Effector memory CD8-positive, alpha-beta T cell (primary cell): ENCODE results near the gene KCNA5.

Experiments used
- ATAC-seq: fragments of 150-1000 bp; cut with Tn5 transposase; replicated peaks from 2 replicates; pipeline ENCODE4 v1.10.0; 2021; ENCODE audit warnings: mild to moderate bottlenecking, moderate library complexity
- DNase-seq, 3 experiments: peaks; one replicate each; pipeline ENCODE4 v3.0.0; 2021
- H3K27ac Mint-ChIP-seq, 2 donors: one replicate each; pipeline ENCODE4 v1.8.0; 2022; ENCODE audit warnings: mild to moderate bottlenecking in 2 of 2, mixed read lengths in 2 of 2, moderate library complexity in 2 of 2
- H3K27me3 Mint-ChIP-seq, 2 donors: one replicate each; pipeline ENCODE4 v1.8.0; 2022; ENCODE audit warnings: mixed read lengths in 2 of 2
- H3K36me3 Mint-ChIP-seq: one replicate; pipeline ENCODE4 v1.8.0; 2022; ENCODE audit warnings: mild to moderate bottlenecking, moderate library complexity, mixed read lengths; ENCODE audit not compliant: insufficient read depth
- H3K4me1 Mint-ChIP-seq, 2 donors: one replicate each; pipeline ENCODE4 v1.8.0; 2022; ENCODE audit warnings: low read depth in 2 of 2, mixed read lengths in 2 of 2
- H3K4me3 Mint-ChIP-seq, 2 donors: one replicate each; pipeline ENCODE4 v1.8.0; 2022; ENCODE audit warnings: mild to moderate bottlenecking in 2 of 2, mixed read lengths in 2 of 2, moderate library complexity in 2 of 2
- H3K9me3 Mint-ChIP-seq, 2 donors: one replicate each; pipeline ENCODE4 v1.8.0; 2022; ENCODE audit warnings: mixed read lengths in 2 of 2

Gene KCNA5

DNA sequence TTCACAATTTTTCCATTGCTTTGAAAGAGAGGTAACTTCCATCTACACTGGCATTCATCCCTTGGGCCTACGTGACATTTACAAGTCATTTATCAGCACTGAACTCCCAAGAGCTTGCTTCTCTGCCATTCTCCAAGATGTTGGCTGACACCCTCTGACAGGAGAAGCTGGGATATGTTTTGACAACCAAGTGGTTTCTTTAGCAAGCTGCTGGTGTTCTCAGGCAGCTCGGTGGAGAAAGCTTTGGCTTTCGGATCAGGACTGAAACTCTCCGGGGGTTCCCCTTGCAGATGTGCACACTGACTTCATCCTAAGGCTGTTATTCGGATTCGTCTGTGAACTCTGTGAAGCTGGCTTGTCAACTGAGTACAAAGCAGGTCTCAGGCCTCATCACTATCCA lies 15.7 kb downstream of the KCNA5 start:
- H3K36me3 Mint-ChIP-seq, result no peaks in the 10 kb centered on the region
- ATAC-seq, result no peak
- no peak overlapping the region for H3K4me3 Mint-ChIP-seq
- H3K27ac Mint-ChIP-seq, result no peak overlapping the region
- no peaks in the 10 kb centered on the region for H3K9me3 Mint-ChIP-seq
- H3K4me1 Mint-ChIP-seq, result no peaks in the 10 kb centered on the region
- H3K27me3 Mint-ChIP-seq, result peaks cover 43 to 56% of the 10 kb centered on the region in 2 donors
- DNase-seq, result no peak

- no peak overlapping the region for H3K27ac Mint-ChIP-seq
- no peak for DNase-seq
- no peaks in the 10 kb centered on the region for H3K4me1 Mint-ChIP-seq
- H3K27me3 Mint-ChIP-seq, result peaks cover 43 to 59% of the 10 kb centered on the region in 2 donors
- no peaks in the 10 kb centered on the region for H3K36me3 Mint-ChIP-seq
- no peaks in the 10 kb centered on the region for H3K9me3 Mint-ChIP-seq
- ATAC-seq, result no peak
- H3K4me3 Mint-ChIP-seq, result no peak overlapping the region
Measured at GRCh38 chr12:5060958-5061357, 17.3 kb downstream of the KCNA5 start.

GRCh38 chr12:5063149-5063548 lies 19.5 kb downstream of the KCNA5 start:
- Mint-ChIP-seq H3K4me3 (no peak overlapping the region), H3K36me3 (no peaks in the 10 kb centered on the region), H3K27ac (no peak overlapping the region), H3K27me3 (peaks cover 38 to 56% of the 10 kb centered on the region in 2 donors), H3K4me1 (no peaks in the 10 kb centered on the region), H3K9me3 (no peaks in the 10 kb centered on the region)
- DNase-seq, result no peak
- no peak for ATAC-seq

- no peak for DNase-seq
- H3K4me1 Mint-ChIP-seq, result no peaks in the 10 kb centered on the region
- H3K9me3 Mint-ChIP-seq, result no peaks in the 10 kb centered on the region
- peaks cover 25 to 48% of the 10 kb centered on the region in 2 donors for H3K27me3 Mint-ChIP-seq
- H3K36me3 Mint-ChIP-seq, result peaks cover 2% of the 10 kb centered on the region
- no peak overlapping the region for H3K4me3 Mint-ChIP-seq
- H3K27ac Mint-ChIP-seq, result no peak overlapping the region
- no peak for ATAC-seq
Measured at GRCh38 chr12:5064913-5065490, 21.3 kb downstream of the KCNA5 start.

DNA sequence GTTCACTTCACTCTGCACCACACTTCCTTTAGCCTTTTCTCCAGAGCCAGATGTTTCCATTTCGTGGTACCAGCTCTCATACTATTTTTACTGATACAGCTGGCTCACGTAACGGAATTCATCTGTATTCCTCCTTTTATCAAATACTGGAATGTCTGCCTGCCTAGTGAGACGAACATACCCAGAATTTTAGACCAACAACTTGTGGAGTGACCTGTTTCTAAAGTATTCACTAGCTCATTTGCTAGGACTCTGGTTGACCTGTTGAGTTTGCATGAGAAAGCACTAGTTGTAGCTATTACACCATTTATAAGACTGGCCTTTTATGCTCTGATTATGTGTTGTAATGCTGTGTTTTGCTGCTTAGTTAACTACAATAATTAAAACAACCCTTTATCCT lies 22.6 kb downstream of the KCNA5 start:
- no peaks in the 10 kb centered on the region for H3K4me1 Mint-ChIP-seq
- no peak overlapping the region for H3K27ac Mint-ChIP-seq
- H3K9me3 Mint-ChIP-seq, result no peaks in the 10 kb centered on the region
- no peak overlapping the region for H3K4me3 Mint-ChIP-seq
- H3K36me3 Mint-ChIP-seq, result peaks cover 2% of the 10 kb centered on the region
- peaks cover 25 to 48% of the 10 kb centered on the region in 2 donors for H3K27me3 Mint-ChIP-seq
- ATAC-seq (no peak), DNase-seq (no peak)

GRCh38 chr12:5068126-5068525 lies 24.4 kb downstream of the KCNA5 start:
- Mint-ChIP-seq H3K36me3 (peaks cover 2% of the 10 kb centered on the region), H3K4me1 (no peaks in the 10 kb centered on the region), H3K9me3 (no peaks in the 10 kb centered on the region), H3K27me3 (peaks cover 31 to 63% of the 10 kb centered on the region in 2 donors), H3K27ac (no peak overlapping the region), H3K4me3 (no peak overlapping the region)
- ATAC-seq (no peak), DNase-seq (no peak)

DNA sequence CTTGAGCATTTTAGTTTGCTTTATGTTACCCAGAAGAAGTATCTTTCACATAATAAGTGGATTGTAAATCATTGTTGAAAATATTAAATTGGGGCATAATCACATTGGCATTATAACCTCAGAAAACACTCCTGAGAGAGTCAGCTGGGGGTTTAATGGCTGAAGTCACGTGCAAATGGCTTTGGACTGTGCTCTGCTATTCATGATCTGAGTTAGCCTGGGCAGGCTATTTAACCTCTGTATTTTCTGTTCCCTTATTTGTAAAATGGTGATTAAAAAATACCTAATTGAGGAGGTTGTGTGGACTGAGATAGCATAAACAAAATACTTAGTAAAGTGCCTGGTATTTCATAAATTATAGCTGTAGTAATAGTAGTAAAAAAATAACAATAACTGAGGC lies 24.9 kb downstream of the KCNA5 start:
- Mint-ChIP-seq H3K36me3 (peaks cover 2% of the 10 kb centered on the region), H3K27me3 (peaks cover 36 to 67% of the 10 kb centered on the region in 2 donors), H3K4me1 (no peaks in the 10 kb centered on the region), H3K27ac (no peak overlapping the region), H3K9me3 (no peaks in the 10 kb centered on the region), H3K4me3 (no peak overlapping the region)
- ATAC-seq, result no peak
- DNase-seq, result no peak

DNA sequence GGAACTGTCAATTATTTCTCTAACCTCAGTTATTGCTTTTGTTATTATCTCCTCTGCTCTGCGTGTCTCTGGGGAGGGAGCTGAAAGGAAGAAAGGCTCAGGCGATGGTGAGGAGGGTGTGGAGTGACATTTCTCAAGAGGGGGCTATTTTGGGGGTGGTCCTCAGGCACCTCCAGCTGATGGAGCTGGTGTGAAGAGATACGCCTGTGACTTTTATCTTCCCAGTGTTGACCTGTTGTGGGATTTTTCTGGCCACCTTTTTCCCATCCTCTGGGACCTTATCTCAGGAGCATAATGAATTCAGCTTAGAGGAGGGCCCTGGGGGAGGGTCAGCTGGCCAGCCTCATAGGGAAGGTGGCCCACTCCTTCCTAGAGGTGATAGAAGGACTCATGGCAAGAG lies 26.4 kb downstream of the KCNA5 start:
- H3K27me3 Mint-ChIP-seq, result peaks cover 36 to 66% of the 10 kb centered on the region in 2 donors
- ATAC-seq (no peak), DNase-seq (no peak)
- H3K9me3 Mint-ChIP-seq, result no peaks in the 10 kb centered on the region
- no peak overlapping the region for H3K27ac Mint-ChIP-seq
- no peak overlapping the region for H3K4me3 Mint-ChIP-seq
- no peaks in the 10 kb centered on the region for H3K4me1 Mint-ChIP-seq
- peaks cover 2% of the 10 kb centered on the region for H3K36me3 Mint-ChIP-seq

- H3K27ac Mint-ChIP-seq, result no peak overlapping the region
- peaks cover 2% of the 10 kb centered on the region for H3K36me3 Mint-ChIP-seq
- DNase-seq, result no peak
- ATAC-seq, result no peak
- H3K4me3 Mint-ChIP-seq, result no peak overlapping the region
- H3K9me3 Mint-ChIP-seq, result no peaks in the 10 kb centered on the region
- no peaks in the 10 kb centered on the region for H3K4me1 Mint-ChIP-seq
- peaks cover 36 to 78% of the 10 kb centered on the region in 2 donors for H3K27me3 Mint-ChIP-seq
Measured at GRCh38 chr12:5071496-5071895, 27.8 kb downstream of the KCNA5 start.

GRCh38 chr12:5072311-5072710 lies 28.6 kb downstream of the KCNA5 start:
- H3K9me3 Mint-ChIP-seq, result no peaks in the 10 kb centered on the region
- no peaks in the 10 kb centered on the region for H3K4me1 Mint-ChIP-seq

DNA sequence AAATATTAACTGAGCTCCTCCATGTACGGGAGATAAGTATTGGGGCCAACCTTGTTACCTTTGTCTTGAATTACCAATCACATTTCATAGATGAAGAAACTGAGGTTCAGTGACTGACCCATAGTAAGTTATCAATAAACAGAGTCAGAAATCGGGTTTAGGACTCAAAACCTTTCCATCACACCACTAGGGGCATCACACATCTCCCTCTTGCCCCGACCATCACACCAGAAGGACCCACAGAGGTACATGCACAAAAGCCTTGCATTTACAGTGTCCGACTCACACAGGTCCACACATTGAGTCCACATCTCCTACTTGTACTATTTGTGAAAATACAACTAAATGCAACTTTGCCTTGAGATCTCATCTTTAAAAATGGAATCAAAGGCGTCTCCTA lies 29.4 kb downstream of the KCNA5 start:
- ATAC-seq (no peak), DNase-seq (no peak)
- Mint-ChIP-seq H3K4me1 (no peaks in the 10 kb centered on the region), H3K36me3 (peaks cover 2% of the 10 kb centered on the region), H3K4me3 (no peak overlapping the region), H3K27me3 (peaks cover 37 to 84% of the 10 kb centered on the region in 2 donors), H3K9me3 (no peaks in the 10 kb centered on the region), H3K27ac (no peak overlapping the region)

More at GRCh38 chr12:5072311-5072710, 28.6 kb downstream of the KCNA5 start:
- H3K27ac Mint-ChIP-seq, result no peak overlapping the region
- DNase-seq (no peak), ATAC-seq (no peak)
- peaks cover 40 to 84% of the 10 kb centered on the region in 2 donors for H3K27me3 Mint-ChIP-seq
- H3K36me3 Mint-ChIP-seq, result peaks cover 2% of the 10 kb centered on the region
- no peak overlapping the region for H3K4me3 Mint-ChIP-seq

DNA sequence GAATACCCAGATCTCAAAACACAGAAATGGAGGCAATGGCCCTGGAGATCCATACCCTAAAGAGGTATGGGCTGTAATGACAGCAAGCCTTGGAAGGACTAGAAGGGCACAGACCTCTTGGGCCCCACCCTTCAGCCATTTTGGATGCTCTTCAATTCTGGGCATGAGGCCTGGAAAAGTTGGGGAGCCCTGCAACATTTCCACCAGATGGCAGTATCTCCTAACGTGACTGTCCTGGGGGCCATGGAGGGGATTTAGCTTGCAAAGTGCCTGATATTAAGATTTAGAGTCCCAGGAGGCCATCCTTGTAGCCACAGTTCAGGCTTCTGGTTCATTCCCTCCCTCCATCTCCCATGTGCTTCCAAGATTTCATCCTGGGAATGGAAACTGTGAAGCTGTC lies 30.2 kb downstream of the KCNA5 start:
- Mint-ChIP-seq H3K4me1 (no peaks in the 10 kb centered on the region), H3K27ac (no peak overlapping the region), H3K4me3 (no peak overlapping the region), H3K36me3 (peaks cover 2% of the 10 kb centered on the region), H3K27me3 (peaks cover 39 to 83% of the 10 kb centered on the region in 2 donors), H3K9me3 (no peaks in the 10 kb centered on the region)
- ATAC-seq (no peak), DNase-seq (no peak)

DNA sequence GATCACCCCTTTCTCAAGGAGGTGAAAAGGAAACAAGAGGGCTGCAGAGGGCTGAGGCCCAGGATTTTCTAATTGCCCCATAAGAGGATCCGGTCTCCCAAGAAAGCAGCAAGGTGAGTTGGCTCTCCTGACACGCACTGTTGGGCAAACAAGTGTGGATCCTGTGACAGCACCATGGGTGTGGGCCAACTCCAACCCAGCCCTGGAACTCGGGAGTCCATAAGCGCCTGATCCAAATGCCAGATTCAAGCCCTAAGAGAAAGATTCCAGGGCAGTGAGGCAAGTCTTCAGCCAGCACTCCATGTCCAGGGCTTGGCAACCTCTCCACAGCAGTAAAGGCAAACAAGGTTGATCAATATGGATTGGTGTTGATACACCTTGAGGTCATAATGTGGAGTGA lies 33.1 kb downstream of the KCNA5 start:
- ATAC-seq (no peak), DNase-seq (no peak)
- Mint-ChIP-seq H3K27ac (no peak overlapping the region), H3K4me3 (no peak overlapping the region), H3K9me3 (no peaks in the 10 kb centered on the region), H3K4me1 (no peaks in the 10 kb centered on the region), H3K36me3 (no peaks in the 10 kb centered on the region), H3K27me3 (peaks cover 23 to 60% of the 10 kb centered on the region in 2 donors)

- H3K36me3 Mint-ChIP-seq, result no peaks in the 10 kb centered on the region
- ATAC-seq (no peak), DNase-seq (no peak)
- H3K4me3 Mint-ChIP-seq, result no peak overlapping the region
- H3K27ac Mint-ChIP-seq, result no peak overlapping the region
- peaks cover 13 to 43% of the 10 kb centered on the region in 2 donors for H3K27me3 Mint-ChIP-seq
- no peaks in the 10 kb centered on the region for H3K4me1 Mint-ChIP-seq
- no peaks in the 10 kb centered on the region for H3K9me3 Mint-ChIP-seq
Measured at GRCh38 chr12:5078423-5078822, 34.7 kb downstream of the KCNA5 start.

DNA sequence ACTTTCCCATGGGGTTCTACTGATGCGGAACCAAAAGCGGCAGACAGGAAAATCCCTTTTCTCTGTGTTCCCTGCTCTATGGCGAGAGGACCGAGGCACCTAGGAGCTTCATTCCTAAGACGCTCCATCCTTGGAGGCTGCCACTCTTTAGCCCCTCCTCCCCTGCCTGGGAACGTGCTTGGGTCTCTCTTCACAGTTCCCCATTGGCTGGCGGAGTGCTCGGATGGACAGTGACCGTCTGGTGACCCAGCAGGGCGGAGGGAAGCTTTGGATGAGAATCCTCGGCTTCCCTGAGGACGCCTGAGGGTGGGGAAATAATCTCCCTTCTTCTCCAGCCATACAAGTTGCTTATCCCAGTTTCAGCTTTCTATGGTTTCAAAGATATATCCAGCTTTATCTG lies 37.3 kb downstream of the KCNA5 start:
- Mint-ChIP-seq H3K27ac (no peak overlapping the region), H3K4me1 (no peaks in the 10 kb centered on the region), H3K27me3 (peaks cover 16 to 37% of the 10 kb centered on the region in 2 donors), H3K36me3 (no peaks in the 10 kb centered on the region), H3K9me3 (no peaks in the 10 kb centered on the region), H3K4me3 (no peak overlapping the region)
- no peak for DNase-seq
- ATAC-seq, result no peak
